ENCODE results near the gene CCDC88B.
"Not testable (repeated sequence)": the region's sequence is repeated elsewhere in the genome, so short reads cannot be mapped to it uniquely, and the experiment has no call there.

The CCDC88B gene

DNA sequence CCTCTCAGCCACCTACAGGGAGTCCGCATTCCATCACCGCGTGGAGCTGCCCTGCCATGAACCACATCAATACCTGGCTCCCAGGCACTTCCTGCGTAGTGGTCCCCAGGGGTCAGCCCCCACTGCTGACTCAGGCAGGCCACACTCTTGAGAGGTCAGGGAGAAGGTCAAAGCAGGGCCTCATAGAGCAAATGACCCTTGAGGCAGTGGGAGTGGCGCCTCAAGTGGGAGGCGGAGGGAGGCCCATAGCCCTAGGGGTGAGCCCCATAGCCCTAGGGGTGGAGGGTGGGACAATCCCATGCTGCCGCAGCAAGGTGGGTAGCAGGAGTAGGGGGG is 17.1 kb upstream of the CCDC88B start:
- no peak for TF ChIP-seq ZNF274 (IDR thresholded peaks at IDR 0.05; ENCODE audit: low read depth, low read length)

DNA sequence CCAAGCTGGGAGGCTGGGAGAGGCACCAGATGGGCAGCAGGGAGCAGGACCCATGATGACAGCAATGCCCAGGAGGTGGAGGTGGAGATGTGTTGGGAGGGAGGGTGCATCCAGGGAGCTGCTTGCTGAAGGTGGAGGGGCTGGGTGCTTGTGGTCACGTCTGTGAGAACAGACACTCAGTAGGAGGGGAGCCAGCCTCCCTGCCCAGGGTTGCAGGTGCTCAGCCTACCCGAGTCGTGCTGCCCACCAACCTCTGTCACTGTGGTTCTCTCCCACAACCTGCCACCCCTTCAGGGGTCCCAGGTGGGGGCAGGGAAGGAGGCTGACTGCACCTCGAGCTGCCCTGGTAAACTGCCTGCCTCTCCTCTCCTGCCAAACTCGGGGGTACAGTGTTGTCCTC is 16.6 kb upstream of the CCDC88B start:
- no peak for TF ChIP-seq ZNF274 (IDR thresholded peaks at IDR 0.05; ENCODE audit: low read depth, low read length)
- no peak overlapping the region for H3K4me3 ChIP-seq (ENCODE audit: low read length)

More for the DNA sequence above, 17.1 kb upstream of the CCDC88B start:
- no peak overlapping the region for H3K4me3 ChIP-seq (ENCODE audit: low read length)

DNA sequence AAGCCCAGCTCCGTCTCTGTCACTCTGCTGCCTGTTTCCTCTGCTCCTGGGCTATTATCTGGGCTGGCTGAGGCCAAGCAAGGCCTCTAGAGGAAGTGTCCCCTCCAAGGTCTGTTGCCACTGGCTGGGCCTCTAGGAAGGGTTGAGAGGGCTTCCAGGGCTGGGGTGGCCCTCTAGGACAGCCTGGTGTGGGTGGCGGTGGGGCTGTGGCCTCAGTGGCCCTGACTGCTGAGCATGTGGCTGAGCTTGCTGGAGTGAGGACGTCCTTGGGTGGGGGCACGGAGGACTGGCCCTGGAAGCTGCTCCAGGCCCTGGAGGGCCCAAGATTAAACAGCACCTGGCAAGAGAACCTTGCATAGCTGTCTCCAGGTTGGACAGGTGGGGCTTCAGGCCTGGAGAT is 16.0 kb upstream of the CCDC88B start:
- not testable (repeated sequence) for H3K4me3 ChIP-seq (ENCODE audit: low read length)

DNA sequence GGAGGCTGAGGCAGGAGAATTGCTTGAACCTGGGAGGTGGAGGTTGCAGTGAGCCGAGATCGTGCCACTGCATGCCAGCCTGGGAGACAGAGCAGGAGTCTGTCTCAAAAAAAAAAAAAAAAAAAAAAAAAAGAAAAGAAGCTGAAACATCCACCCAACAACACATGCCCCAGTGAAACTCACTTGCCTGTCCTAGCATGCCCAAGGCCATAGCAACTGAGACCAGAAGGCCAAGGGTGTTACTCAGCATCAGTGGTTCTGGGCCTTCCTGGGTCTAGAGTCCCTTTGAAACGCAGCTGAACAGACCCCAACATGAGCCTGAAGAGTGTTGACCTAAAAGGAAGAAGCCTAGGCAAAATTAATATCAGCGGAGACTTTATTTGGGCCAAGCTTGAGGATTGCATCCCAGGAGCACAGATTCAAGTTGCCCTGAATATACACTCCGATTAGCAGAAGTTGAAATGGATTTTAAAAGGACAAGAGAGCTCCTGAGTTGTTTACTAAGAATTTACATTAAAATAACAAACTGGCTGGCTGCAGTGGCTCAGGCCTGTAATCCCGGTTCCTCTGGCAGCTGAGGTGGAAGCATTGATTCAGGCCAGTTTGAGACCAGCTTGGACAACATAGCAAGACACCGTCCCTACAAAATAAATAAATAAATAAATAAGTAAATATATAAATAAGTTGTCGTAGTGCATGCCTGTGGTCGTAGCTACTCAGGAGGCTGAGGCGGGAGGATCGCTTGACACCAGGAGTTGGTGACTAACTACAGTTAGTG is 15.1 kb upstream of the CCDC88B start:
- H3K4me3 ChIP-seq (ENCODE audit: low read length), result no peak overlapping the region
- no peak for TF ChIP-seq ZNF274 (IDR thresholded peaks at IDR 0.05; ENCODE audit: low read depth, low read length)

DNA sequence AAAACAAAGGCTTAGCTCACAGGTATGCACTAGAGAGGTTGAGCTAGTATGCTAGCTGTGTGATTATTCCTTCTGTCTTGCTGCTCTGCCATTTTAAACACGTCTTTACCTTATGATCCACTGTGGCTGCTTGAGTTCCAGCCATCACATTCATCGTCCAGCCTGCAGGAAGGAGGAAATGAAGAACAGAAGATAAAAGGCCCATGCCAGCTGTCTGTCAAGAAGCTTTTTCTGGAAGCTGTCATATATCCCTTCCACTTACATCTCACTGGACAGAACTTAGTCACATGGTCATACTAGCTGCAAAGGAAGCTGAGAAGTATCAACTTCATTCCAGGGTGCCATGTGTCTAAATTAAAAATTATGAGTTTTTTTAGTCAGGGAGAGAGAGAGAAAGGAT is 12.6 kb upstream of the CCDC88B start:
- H3K4me3 ChIP-seq (ENCODE audit: low read length), result no peak overlapping the region
- TF ChIP-seq ZNF274 (IDR thresholded peaks at IDR 0.05; ENCODE audit: low read depth, low read length), result no peak

DNA sequence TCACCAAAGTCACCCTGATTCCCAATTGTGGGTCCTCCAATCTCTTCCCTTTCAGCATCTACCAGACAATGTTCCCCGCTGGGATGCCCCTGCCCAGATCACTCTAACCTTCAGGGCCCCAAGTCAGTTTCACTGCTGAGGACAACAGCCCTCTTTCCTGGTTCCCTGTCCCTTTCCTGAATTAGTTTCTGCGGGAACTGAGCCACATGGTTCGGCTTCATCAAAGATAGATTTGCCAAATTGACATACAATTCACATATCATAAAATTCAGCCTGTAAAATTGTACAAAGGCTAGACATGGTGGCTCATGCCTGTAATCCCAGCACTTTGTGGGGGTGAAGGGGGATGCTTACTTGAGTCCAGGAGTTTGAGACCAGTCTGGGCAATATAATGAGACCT is 12.0 kb upstream of the CCDC88B start:
- H3K4me3 ChIP-seq (ENCODE audit: low read length), result no peak overlapping the region
- no peak for TF ChIP-seq ZNF274 (IDR thresholded peaks at IDR 0.05; ENCODE audit: low read depth, low read length)

DNA sequence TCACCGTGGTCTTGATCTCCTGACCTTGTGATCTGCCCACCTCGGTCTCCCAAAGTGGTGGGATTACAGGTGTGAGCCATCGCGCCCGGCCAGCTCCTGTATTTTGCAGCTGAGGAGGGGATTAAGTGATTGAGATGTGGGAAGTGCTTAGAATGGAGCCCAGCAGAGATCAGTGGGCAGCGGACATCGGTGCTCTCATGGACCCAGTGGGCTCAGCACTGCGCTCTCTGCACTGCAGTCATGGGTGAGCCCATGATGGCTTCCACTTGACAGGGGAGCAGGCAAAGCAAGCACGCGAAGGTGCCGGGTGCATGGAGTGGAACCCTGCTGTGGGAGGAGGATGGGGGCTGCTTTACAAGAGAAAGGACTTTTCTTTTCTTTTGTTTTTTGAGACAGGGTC is 9.1 kb upstream of the CCDC88B start:
- H3K4me3 ChIP-seq (ENCODE audit: low read length), result no peak overlapping the region
- TF ChIP-seq ZNF274 (IDR thresholded peaks at IDR 0.05; ENCODE audit: low read depth, low read length), result no peak

DNA sequence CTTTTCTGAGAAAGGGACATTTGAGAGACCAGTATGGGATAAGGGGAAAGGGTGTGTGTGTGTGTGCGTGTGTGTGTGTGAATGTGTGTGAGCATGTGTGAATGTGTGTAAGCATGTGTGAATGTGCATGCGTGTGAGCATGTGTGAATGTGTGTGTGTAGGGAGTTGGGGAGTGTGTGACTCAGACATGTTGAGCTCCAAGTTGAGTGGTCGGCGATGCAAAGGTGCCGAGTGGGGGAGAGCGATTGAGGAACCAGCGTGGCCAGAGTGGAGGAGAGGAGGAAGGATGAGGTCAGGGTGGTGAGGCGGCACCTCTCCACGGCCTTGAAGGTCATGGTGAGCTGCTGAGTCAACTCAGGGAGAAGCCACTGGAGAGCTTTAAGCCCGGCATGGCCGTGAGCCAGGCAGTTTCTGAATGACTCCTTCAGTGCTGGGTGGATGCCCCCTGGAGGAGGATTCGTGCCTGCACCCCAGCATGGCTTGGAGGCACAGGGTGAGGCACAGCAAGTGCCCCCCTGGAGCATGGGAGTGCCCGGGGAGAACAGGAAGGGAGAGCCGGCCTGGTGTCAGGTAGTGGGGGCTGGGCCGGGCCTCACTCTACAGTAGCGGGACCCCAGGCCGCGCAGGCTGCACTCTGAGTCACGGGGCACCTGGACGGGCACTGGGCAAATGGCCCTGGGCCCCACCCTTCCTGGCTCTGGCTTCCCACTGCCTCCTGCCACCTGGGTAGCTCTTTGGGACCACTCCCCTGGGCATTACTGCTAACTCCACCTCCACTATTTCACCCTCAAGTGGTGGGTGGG is 8.2 kb upstream of the CCDC88B start:
- no peak for TF ChIP-seq ZNF274 (IDR thresholded peaks at IDR 0.05; ENCODE audit: low read depth, low read length)
- H3K4me3 ChIP-seq (ENCODE audit: low read length), result no peak overlapping the region

DNA sequence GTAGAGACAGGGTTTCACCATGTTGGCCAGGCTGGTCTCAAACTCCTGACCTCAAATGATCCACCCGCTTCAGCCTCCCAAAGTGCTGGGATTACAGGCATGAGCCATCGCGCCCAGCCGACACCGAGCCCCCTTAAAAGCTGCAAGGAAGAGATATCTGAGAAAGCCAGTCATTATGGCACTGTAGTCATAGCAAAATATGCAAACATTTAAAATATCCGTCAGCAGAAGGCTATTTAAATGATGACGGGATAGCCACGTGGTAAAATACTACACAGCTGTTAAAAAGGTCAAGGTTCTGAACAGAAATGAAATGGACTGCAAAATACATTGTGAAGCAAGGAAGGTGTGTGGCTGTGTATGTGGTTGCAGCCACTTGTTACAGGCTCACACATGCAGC is 6.4 kb upstream of the CCDC88B start:
- H3K4me3 ChIP-seq (ENCODE audit: low read length), result no peak overlapping the region
- TF ChIP-seq ZNF274 (IDR thresholded peaks at IDR 0.05; ENCODE audit: low read depth, low read length), result no peak

DNA sequence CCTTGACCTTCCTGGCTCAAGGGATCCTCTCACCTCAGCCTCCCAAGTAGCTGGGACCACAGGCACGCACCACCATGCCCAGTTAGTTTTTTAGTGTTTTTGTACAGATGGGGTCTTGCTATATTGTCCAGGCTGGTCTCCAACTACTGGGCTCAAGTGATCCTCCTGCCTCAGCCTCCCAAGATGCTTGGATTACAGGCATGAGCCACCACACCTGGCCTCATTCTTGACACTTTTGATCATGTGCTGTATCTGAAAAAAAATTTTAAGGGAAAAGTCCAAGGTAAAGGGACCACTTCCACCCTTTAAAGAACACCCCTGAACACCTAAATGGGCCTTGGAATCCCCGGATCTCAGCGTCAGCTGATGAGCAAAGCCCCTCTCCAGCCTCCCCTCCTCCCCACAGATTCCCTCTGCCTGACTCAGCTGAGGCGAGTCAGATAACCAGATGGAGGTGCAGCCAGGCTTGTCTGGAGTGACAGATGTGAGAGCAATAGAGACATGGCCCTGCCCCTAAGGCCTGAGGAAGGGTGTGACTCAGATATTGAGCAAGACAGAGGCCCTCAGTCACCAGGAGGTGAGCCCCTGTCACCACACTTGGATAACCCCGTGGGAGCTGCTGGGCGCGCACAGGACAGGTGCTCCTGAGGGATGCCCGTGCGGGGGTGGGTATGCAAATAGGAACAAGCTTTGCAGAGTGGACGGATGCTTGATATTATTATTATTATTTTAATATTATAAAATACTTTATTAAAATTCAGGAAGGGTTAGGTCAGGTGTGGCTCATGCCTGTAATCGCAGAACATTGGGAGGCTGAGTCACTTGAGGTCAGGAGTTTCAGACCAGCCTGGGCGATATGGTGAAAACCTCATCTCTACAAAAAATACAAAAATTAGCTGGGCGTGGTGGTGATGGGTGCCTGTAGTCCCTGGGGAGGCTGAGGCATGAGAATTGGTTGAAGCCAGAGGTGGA is 5.0 kb upstream of the CCDC88B start:
- TF ChIP-seq ZNF274 (IDR thresholded peaks at IDR 0.05; ENCODE audit: low read depth, low read length), result no peak
- no peak overlapping the region for H3K4me3 ChIP-seq (ENCODE audit: low read length)

DNA sequence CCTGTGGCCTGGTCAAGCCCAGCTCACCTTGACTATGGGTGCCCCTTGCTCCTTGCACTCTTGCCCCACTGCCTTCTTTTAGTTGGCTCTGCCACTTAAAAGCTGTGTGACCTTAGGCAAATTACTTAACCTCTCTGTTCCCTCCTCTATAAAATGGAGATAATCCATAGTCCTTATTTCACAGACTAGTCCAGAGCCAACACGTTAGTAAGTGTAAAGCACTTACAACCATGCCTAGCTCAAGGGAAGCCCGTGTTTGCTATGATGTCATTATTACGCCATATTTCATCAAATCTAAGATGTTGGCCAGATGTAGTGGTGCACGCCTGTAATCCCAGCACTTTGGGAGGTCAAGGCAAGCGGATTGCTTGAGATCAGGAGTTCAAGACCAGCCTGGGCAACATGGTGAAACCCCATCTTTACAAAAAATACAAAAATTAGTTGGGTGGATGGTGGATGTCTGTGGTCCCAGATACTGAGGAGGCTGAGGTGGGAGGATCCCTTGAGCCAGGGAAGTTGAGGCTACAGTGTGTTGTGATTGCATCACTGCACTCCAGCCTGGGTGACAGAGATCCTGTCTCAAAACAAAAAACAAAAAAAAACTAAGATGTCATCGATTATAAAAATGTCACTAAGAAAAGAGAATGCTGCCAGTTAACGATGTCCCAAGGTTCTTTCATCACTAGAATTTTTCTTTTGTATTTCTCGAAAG is 2.3 kb upstream of the CCDC88B start:
- no peak overlapping the region for H3K4me3 ChIP-seq (ENCODE audit: low read length)
- no peak for TF ChIP-seq ZNF274 (IDR thresholded peaks at IDR 0.05; ENCODE audit: low read depth, low read length)

DNA sequence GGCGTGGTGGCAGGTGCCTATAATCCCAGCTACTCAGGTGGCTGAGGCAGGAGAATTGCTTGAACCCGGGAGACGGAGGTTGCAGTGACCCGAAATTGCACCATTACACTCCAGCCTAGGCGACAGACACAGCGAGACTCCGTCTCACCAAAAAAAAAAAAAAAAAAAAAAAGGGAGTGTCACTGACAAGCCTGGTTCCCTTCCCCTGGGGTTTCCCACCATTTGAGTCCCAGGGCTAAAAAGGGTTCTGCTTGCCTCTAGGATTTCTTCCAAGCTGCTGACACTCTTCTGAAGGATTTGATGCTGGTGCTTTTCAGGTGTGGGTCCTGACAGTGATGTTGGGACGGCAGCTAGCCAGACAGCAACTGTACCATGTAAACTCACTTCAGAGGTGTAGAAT is 1.3 kb upstream of the CCDC88B start:
- no peak overlapping the region; the same call in 1 of the 2 replicates for H3K4me3 ChIP-seq (ENCODE audit: low read length)
- TF ChIP-seq ZNF274 (IDR thresholded peaks at IDR 0.05; ENCODE audit: low read depth, low read length), result no peak

DNA sequence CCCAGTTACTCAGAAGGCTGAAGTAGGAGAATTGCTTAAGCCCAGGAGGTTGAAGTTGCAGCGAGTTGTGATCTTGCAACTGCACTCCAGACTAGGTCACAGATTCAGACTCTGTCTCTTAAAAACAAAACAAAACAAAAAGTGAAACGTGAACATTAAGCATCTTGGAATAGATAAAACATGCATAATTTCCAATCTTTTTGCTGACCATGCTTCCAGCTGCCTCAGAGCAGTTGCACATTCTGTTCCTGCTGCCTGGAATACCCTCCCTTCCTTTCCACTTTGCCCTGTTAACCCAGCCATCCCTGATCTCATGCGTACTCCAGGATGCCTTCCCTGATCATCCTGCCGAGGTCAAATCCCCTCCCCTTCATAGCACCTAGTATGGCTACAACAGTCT is 718 bp upstream of the CCDC88B start:
- peak overlapping the region; percentile 67; the same call in 1 of the 2 replicates for H3K4me3 ChIP-seq (ENCODE audit: low read length)

More for the DNA sequence above, 718 bp upstream of the CCDC88B start:
- TF ChIP-seq ZNF274 (IDR thresholded peaks at IDR 0.05; ENCODE audit: low read depth, low read length), result no peak
